ENCODE data around the gene ZNF276. TPM values are rescaled to one million over a fixed set of nuclear protein-coding genes. Genes with fewer than 3 reads are reported as not detected.
"Not testable (repeated sequence)": the region's sequence is repeated elsewhere in the genome, so short reads cannot be mapped to it uniquely, and the experiment has no call there.

ZNF276 gene
- total RNA-seq, 1 experiment from 2014 or later = 6.9 TPM

- DNase-seq (ENCODE audit: low read depth) = no peak
Observed at GRCh38 chr16:89782489-89782888, 61.2 kb downstream of the ZNF276 start.

- DNase-seq (ENCODE audit: low read depth) = not testable (repeated sequence)
Observed at GRCh38 chr16:89783952-89784351, 62.6 kb downstream of the ZNF276 start.

- DNase-seq (ENCODE audit: low read depth) = no peak
Observed at GRCh38 chr16:89784406-89784805, 63.1 kb downstream of the ZNF276 start.

GRCh38 chr16:89785523-89786155 is 64.3 kb downstream of the ZNF276 start:
- DNase-seq (ENCODE audit: low read depth) = no peak

GRCh38 chr16:89786474-89787364 is 65.4 kb downstream of the ZNF276 start:
- DNase-seq (ENCODE audit: low read depth) = no peak

GRCh38 chr16:89787365-89787805 is 66.0 kb downstream of the ZNF276 start:
- DNase-seq (ENCODE audit: low read depth) = no peak

Other genes starting within 250 kb of the ZNF276 start
- gene ANKRD11, start 231.0 kb upstream of the ZNF276 start, total RNA-seq (2014; rRNA removed; shearing (Covaris generic)) = 21.4 and 47.1 TPM in 2 replicates
- 69.6 and 77.5 TPM in 2 replicates for gene SPG7, start 213.1 kb upstream of the ZNF276 start, total RNA-seq (2014; rRNA removed; shearing (Covaris generic))
- 2,167 and 2,261 TPM in 2 replicates for gene RPL13, start 160.9 kb upstream of the ZNF276 start, total RNA-seq (2014; rRNA removed; shearing (Covaris generic))
- 0.32 and 3.1 TPM in 2 replicates for gene CPNE7, start 145.8 kb upstream of the ZNF276 start, total RNA-seq (2014; rRNA removed; shearing (Covaris generic))
- gene DPEP1, start 107.9 kb upstream of the ZNF276 start, total RNA-seq (2014; rRNA removed; shearing (Covaris generic)) = 0.79 TPM in 1 of 2 replicates, not detected in the other
- gene CHMP1A, start 63.8 kb upstream of the ZNF276 start, total RNA-seq (2014; rRNA removed; shearing (Covaris generic)) = 61.0 and 103 TPM in 2 replicates
- gene SPATA33, start 63.7 kb upstream of the ZNF276 start, total RNA-seq (2014; rRNA removed; shearing (Covaris generic)) = 6.9 and 12.6 TPM in 2 replicates
- gene CDK10, start 34.8 kb upstream of the ZNF276 start, total RNA-seq (2014; rRNA removed; shearing (Covaris generic)) = 11.6 and 19.6 TPM in 2 replicates
- 5.5 and 10.9 TPM in 2 replicates for gene SPATA2L, start 19.8 kb upstream of the ZNF276 start, total RNA-seq (2014; rRNA removed; shearing (Covaris generic))
- 6.6 and 7.0 TPM in 2 replicates for gene VPS9D1, start 639 bp upstream of the ZNF276 start, total RNA-seq (2014; rRNA removed; shearing (Covaris generic))
- 27.9 and 40.5 TPM in 2 replicates for gene FANCA, start 95.1 kb downstream of the ZNF276 start, total RNA-seq (2014; rRNA removed; shearing (Covaris generic))
- gene SPIRE2, start 106.9 kb downstream of the ZNF276 start, total RNA-seq (2014; rRNA removed; shearing (Covaris generic)) = 1.1 and 2.3 TPM in 2 replicates
- gene TCF25, start 152.1 kb downstream of the ZNF276 start, total RNA-seq (2014; rRNA removed; shearing (Covaris generic)) = 88.3 and 103 TPM in 2 replicates
- 2.1 and 4.0 TPM in 2 replicates for gene MC1R, start 197.3 kb downstream of the ZNF276 start, total RNA-seq (2014; rRNA removed; shearing (Covaris generic))
- 172 and 272 TPM in 2 replicates for gene TUBB3, start 201.8 kb downstream of the ZNF276 start, total RNA-seq (2014; rRNA removed; shearing (Covaris generic))
- 105 and 117 TPM in 2 replicates for gene DEF8, start 227.2 kb downstream of the ZNF276 start, total RNA-seq (2014; rRNA removed; shearing (Covaris generic))